ENCODE measurements around the gene PTGDR.

Gene PTGDR

GRCh38 chr14:52313462-52313861 lies 46.0 kb downstream of the PTGDR start:
- H3K4me3 ChIP-seq (ENCODE audit: low read depth, low read length) = peak overlapping the region; percentile 78
- H3K9ac ChIP-seq (ENCODE audit: low read depth, low read length) = no peak overlapping the region
- peaks cover 85% of the 10 kb centered on the region for H3K27me3 ChIP-seq (ENCODE audit: control insufficient read depth, insufficient read depth, low read length)

GRCh38 chr14:52313903-52314594 lies 46.6 kb downstream of the PTGDR start, which contains the start of gene PTGER2:
Gene PTGER2, plus strand, starts transcription at chr14:52314312. Its CDS starts 237 bp downstream, at chr14:52314549.
- no peaks in the 10 kb centered on the region for H3K9me3 ChIP-seq (ENCODE audit: control insufficient read depth, insufficient read depth, low read length)
- peak within 1 kb of the TSS; percentile 78 for H3K4me3 ChIP-seq (ENCODE audit: low read depth, low read length)
- peak within 1 kb of the TSS; percentile 32 for H3K9ac ChIP-seq (ENCODE audit: low read depth, low read length)
- H3K4me1 ChIP-seq (ENCODE audit: control insufficient read depth, insufficient read depth, low read length) = peaks cover 5% of the 10 kb centered on the region
- H3K27me3 ChIP-seq (ENCODE audit: control insufficient read depth, insufficient read depth, low read length) = peaks cover 85% of the 10 kb centered on the region
- H3K36me3 ChIP-seq (ENCODE audit: control insufficient read depth, insufficient read depth, low read length) = no peaks in the 10 kb centered on the region

More at GRCh38 chr14:52313462-52313861, 46.0 kb downstream of the PTGDR start:
- H3K9me3 ChIP-seq (ENCODE audit: control insufficient read depth, insufficient read depth, low read length) = no peaks in the 10 kb centered on the region
- H3K4me1 ChIP-seq (ENCODE audit: control insufficient read depth, insufficient read depth, low read length) = peaks cover 9% of the 10 kb centered on the region
- H3K36me3 ChIP-seq (ENCODE audit: control insufficient read depth, insufficient read depth, low read length) = no peaks in the 10 kb centered on the region

GRCh38 chr14:52314595-52315354 lies 47.3 kb downstream of the PTGDR start:
- no peaks in the 10 kb centered on the region for H3K36me3 ChIP-seq (ENCODE audit: control insufficient read depth, insufficient read depth, low read length)
- H3K9me3 ChIP-seq (ENCODE audit: control insufficient read depth, insufficient read depth, low read length) = no peaks in the 10 kb centered on the region
- peak overlapping the region; percentile 32 for H3K9ac ChIP-seq (ENCODE audit: low read depth, low read length)
- peak overlapping the region; percentile 78 for H3K4me3 ChIP-seq (ENCODE audit: low read depth, low read length)
- H3K27me3 ChIP-seq (ENCODE audit: control insufficient read depth, insufficient read depth, low read length) = peaks cover 82% of the 10 kb centered on the region
- H3K4me1 ChIP-seq (ENCODE audit: control insufficient read depth, insufficient read depth, low read length) = peaks cover 5% of the 10 kb centered on the region

GRCh38 chr14:52315355-52315718 lies 47.8 kb downstream of the PTGDR start:
- Histone ChIP-seq H3K9ac (ENCODE audit: low read depth, low read length) (no peak overlapping the region), H3K4me1 (ENCODE audit: control insufficient read depth, insufficient read depth, low read length) (peaks cover 5% of the 10 kb centered on the region), H3K27me3 (ENCODE audit: control insufficient read depth, insufficient read depth, low read length) (peaks cover 78% of the 10 kb centered on the region), H3K36me3 (ENCODE audit: control insufficient read depth, insufficient read depth, low read length) (no peaks in the 10 kb centered on the region), H3K9me3 (ENCODE audit: control insufficient read depth, insufficient read depth, low read length) (no peaks in the 10 kb centered on the region), H3K4me3 (ENCODE audit: low read depth, low read length) (peak overlapping the region; percentile 78)

GRCh38 chr14:52318062-52318461 lies 50.6 kb downstream of the PTGDR start:
- Histone ChIP-seq H3K36me3 (ENCODE audit: control insufficient read depth, insufficient read depth, low read length) (no peaks in the 10 kb centered on the region), H3K27me3 (ENCODE audit: control insufficient read depth, insufficient read depth, low read length) (peaks cover 54% of the 10 kb centered on the region), H3K4me3 (ENCODE audit: low read depth, low read length) (no peak overlapping the region), H3K9ac (ENCODE audit: low read depth, low read length) (no peak overlapping the region), H3K9me3 (ENCODE audit: control insufficient read depth, insufficient read depth, low read length) (no peaks in the 10 kb centered on the region), H3K4me1 (ENCODE audit: control insufficient read depth, insufficient read depth, low read length) (peaks cover 5% of the 10 kb centered on the region)

- no peak overlapping the region for H3K4me3 ChIP-seq (ENCODE audit: low read depth, low read length)
- no peak overlapping the region for H3K9ac ChIP-seq (ENCODE audit: low read depth, low read length)
- peaks cover 2% of the 10 kb centered on the region for H3K4me1 ChIP-seq (ENCODE audit: control insufficient read depth, insufficient read depth, low read length)
- H3K27me3 ChIP-seq (ENCODE audit: control insufficient read depth, insufficient read depth, low read length) = peaks cover 44% of the 10 kb centered on the region
- H3K9me3 ChIP-seq (ENCODE audit: control insufficient read depth, insufficient read depth, low read length) = no peaks in the 10 kb centered on the region
- no peaks in the 10 kb centered on the region for H3K36me3 ChIP-seq (ENCODE audit: control insufficient read depth, insufficient read depth, low read length)
Observed at GRCh38 chr14:52318826-52319645, 51.5 kb downstream of the PTGDR start.

GRCh38 chr14:52319919-52320318 lies 52.4 kb downstream of the PTGDR start:
- no peaks in the 10 kb centered on the region for H3K36me3 ChIP-seq (ENCODE audit: control insufficient read depth, insufficient read depth, low read length)
- no peak overlapping the region for H3K9ac ChIP-seq (ENCODE audit: low read depth, low read length)
- H3K9me3 ChIP-seq (ENCODE audit: control insufficient read depth, insufficient read depth, low read length) = no peaks in the 10 kb centered on the region
- H3K4me3 ChIP-seq (ENCODE audit: low read depth, low read length) = no peak overlapping the region
- peaks cover 36% of the 10 kb centered on the region for H3K27me3 ChIP-seq (ENCODE audit: control insufficient read depth, insufficient read depth, low read length)
- H3K4me1 ChIP-seq (ENCODE audit: control insufficient read depth, insufficient read depth, low read length) = peaks cover 2% of the 10 kb centered on the region

- H3K9me3 ChIP-seq (ENCODE audit: control insufficient read depth, insufficient read depth, low read length) = no peaks in the 10 kb centered on the region
- no peaks in the 10 kb centered on the region for H3K4me1 ChIP-seq (ENCODE audit: control insufficient read depth, insufficient read depth, low read length)
- H3K27me3 ChIP-seq (ENCODE audit: control insufficient read depth, insufficient read depth, low read length) = no peaks in the 10 kb centered on the region
- no peak overlapping the region for H3K9ac ChIP-seq (ENCODE audit: low read depth, low read length)
- H3K4me3 ChIP-seq (ENCODE audit: low read depth, low read length) = no peak overlapping the region
- no peaks in the 10 kb centered on the region for H3K36me3 ChIP-seq (ENCODE audit: control insufficient read depth, insufficient read depth, low read length)
Observed at GRCh38 chr14:52325126-52325525, 57.6 kb downstream of the PTGDR start.

- Histone ChIP-seq H3K36me3 (ENCODE audit: control insufficient read depth, insufficient read depth, low read length) (no peaks in the 10 kb centered on the region), H3K4me1 (ENCODE audit: control insufficient read depth, insufficient read depth, low read length) (no peaks in the 10 kb centered on the region)
Observed at GRCh38 chr14:52325630-52326029, 58.1 kb downstream of the PTGDR start.

More at GRCh38 chr14:52325630-52326029, 58.1 kb downstream of the PTGDR start:
- no peak overlapping the region for H3K9ac ChIP-seq (ENCODE audit: low read depth, low read length)
- H3K27me3 ChIP-seq (ENCODE audit: control insufficient read depth, insufficient read depth, low read length) = no peaks in the 10 kb centered on the region
- no peak overlapping the region for H3K4me3 ChIP-seq (ENCODE audit: low read depth, low read length)
- H3K9me3 ChIP-seq (ENCODE audit: control insufficient read depth, insufficient read depth, low read length) = no peaks in the 10 kb centered on the region

All from iPS-15b (cell line).